Endodermal cell (in vitro differentiated cells): Measurements from ENCODE around the gene EDN2. TPM values are rescaled to one million over a fixed set of nuclear protein-coding genes. Genes with fewer than 3 reads are reported as not detected.

Experiments
- DNase-seq: peaks from one replicate; pipeline ENCODE4 v3.0.0-alpha.2; 2017
- H3K27ac ChIP-seq: 2 replicates; pipeline ENCODE4 v1.5.1; 2013; ENCODE audit warnings: mild to moderate bottlenecking, low read depth, low read length, moderate library complexity
- H3K27me3 ChIP-seq: 2 replicates; pipeline ENCODE4 v1.6.1; 2013; ENCODE audit warnings: mild to moderate bottlenecking, low read length, moderate library complexity; ENCODE audit not compliant: insufficient read depth, control insufficient read depth, poor library complexity, severe bottlenecking
- H3K36me3 ChIP-seq: 2 replicates; pipeline ENCODE4 v1.7.0; 2013; ENCODE audit warnings: mild to moderate bottlenecking, low read length, moderate library complexity; ENCODE audit not compliant: control insufficient read depth, insufficient read depth
- H3K4me1 ChIP-seq: one replicate; pipeline ENCODE4 v1.7.0; 2013; ENCODE audit warnings: low read length; ENCODE audit not compliant: control insufficient read depth, insufficient read depth
- H3K4me3 ChIP-seq: 2 replicates; pipeline ENCODE4 v1.5.1; 2013; ENCODE audit warnings: mild to moderate bottlenecking, low read length, moderate library complexity
- H3K9ac ChIP-seq: 2 replicates; pipeline ENCODE4 v1.6.1; 2013; ENCODE audit warnings: mild to moderate bottlenecking, low read length, moderate library complexity; ENCODE audit not compliant: poor library complexity, severe bottlenecking; ENCODE audit errors: extremely low read depth
- H3K9me3 ChIP-seq: 2 replicates; pipeline ENCODE4 v1.6.1; 2013; ENCODE audit warnings: mild to moderate bottlenecking, low read length, moderate library complexity; ENCODE audit not compliant: control insufficient read depth
- H3K27ac Mint-ChIP-seq: 2 replicates; pipeline ENCODE4 v1.8.0; 2020; ENCODE audit warnings: mixed read lengths
- H3K27me3 Mint-ChIP-seq: 2 replicates; pipeline ENCODE4 v1.8.0; 2021; ENCODE audit warnings: mild to moderate bottlenecking, mixed read lengths; ENCODE audit not compliant: insufficient read depth
- H3K36me3 Mint-ChIP-seq: 2 replicates; pipeline ENCODE4 v1.8.0; 2020; ENCODE audit warnings: low read depth, mixed read lengths
- H3K4me1 Mint-ChIP-seq: 2 replicates; pipeline ENCODE4 v1.8.0; 2020; ENCODE audit warnings: mixed read lengths
- H3K4me3 Mint-ChIP-seq: 2 replicates; pipeline ENCODE4 v1.8.0; 2020; ENCODE audit warnings: mild to moderate bottlenecking, moderate library complexity, mixed read lengths
- H3K9me3 Mint-ChIP-seq: 2 replicates; pipeline ENCODE4 v1.8.0; 2020; ENCODE audit warnings: mild to moderate bottlenecking, mixed read lengths
- CTCF ChIP-seq: fragments of 200-600 bp; sonication (generic); conservative IDR thresholded peaks from 2 replicates; pipeline ENCODE4 v1.5.0; 2021; ENCODE audit warnings: antibody characterized with exemption, mild to moderate bottlenecking
- WGBS, 2 experiments: methylation state at CpG; one replicate each; pipeline versions ENCODE4 v1.1.5 to v1.1.7; 2013; ENCODE audit warnings: missing lambda C conversion rate in 2 of 2, mixed read lengths in 1 of 2; ENCODE audit not compliant: insufficient coverage in 1 of 2, insufficient read length in 1 of 2; 5-methylcytosine and 5-hydroxymethylcytosine counted together
- total RNA-seq, 2 donors: library from RNA; stranded (reverse); fragmentation: NEBNext Ultra II Directional in 1 of 2; extraction: Animal tissue kit (Norgen Biotek cat#: 25700) in 1 of 2; gene quantifications; 2 replicates in 1 of 2; 3 replicates in 1 of 2; pipeline ENCODE4 v1.2.1, GENCODE V29; 2021

EDN2 gene
- total RNA-seq, 2 donors from 2014 or later: not detected

GRCh38 chr1:41431490-41432350, 52.8 kb downstream of the EDN2 start:
- Histone ChIP-seq H3K27me3 (no peaks in the 10 kb centered on the region), H3K4me1 (peaks cover 4% of the 10 kb centered on the region), H3K27ac (no peak overlapping the region), H3K4me3 (no peak overlapping the region), H3K36me3 (no peaks in the 10 kb centered on the region), H3K9ac (no peak overlapping the region), H3K9me3 (no peaks in the 10 kb centered on the region)
- peaks cover 12% of the 10 kb centered on the region for H3K4me1 Mint-ChIP-seq
- peaks cover 16% of the 10 kb centered on the region for H3K27me3 Mint-ChIP-seq
- no peaks in the 10 kb centered on the region for H3K36me3 Mint-ChIP-seq
- no peak overlapping the region for H3K27ac Mint-ChIP-seq
- no peaks in the 10 kb centered on the region for H3K9me3 Mint-ChIP-seq
- no peak for TF ChIP-seq CTCF
- no peak for DNase-seq
- H3K4me3 Mint-ChIP-seq: no peak overlapping the region
- WGBS, 2 experiments: 84 to 92% methylated on average over 16 to 20 of the region's 20 CpGs

GRCh38 chr1:41430582-41430981, 53.9 kb downstream of the EDN2 start:
- no peak for TF ChIP-seq CTCF
- H3K4me1 ChIP-seq: peaks cover under 1% of the 10 kb centered on the region
- no peak overlapping the region for H3K27ac ChIP-seq
- no peaks in the 10 kb centered on the region for H3K9me3 ChIP-seq
- H3K36me3 ChIP-seq: no peaks in the 10 kb centered on the region
- Mint-ChIP-seq H3K4me3 (no peak overlapping the region), H3K27ac (no peak overlapping the region), H3K9me3 (no peaks in the 10 kb centered on the region), H3K27me3 (peaks cover 16% of the 10 kb centered on the region), H3K4me1 (peaks cover 12% of the 10 kb centered on the region), H3K36me3 (no peaks in the 10 kb centered on the region)
- 91 to 100% methylated on average over 2 to 4 of the region's 4 CpGs for WGBS, 2 experiments
- H3K27me3 ChIP-seq: no peaks in the 10 kb centered on the region
- no peak for DNase-seq
- no peak overlapping the region for H3K9ac ChIP-seq
- no peak overlapping the region for H3K4me3 ChIP-seq

GRCh38 chr1:41430069-41430468, 54.4 kb downstream of the EDN2 start:
- 94 to 100% methylated on average over 4 of the region's 4 CpGs for WGBS, 2 experiments
- Histone ChIP-seq H3K4me3 (no peak overlapping the region), H3K36me3 (no peaks in the 10 kb centered on the region), H3K4me1 (no peaks in the 10 kb centered on the region), H3K9ac (no peak overlapping the region), H3K9me3 (no peaks in the 10 kb centered on the region), H3K27me3 (no peaks in the 10 kb centered on the region), H3K27ac (no peak overlapping the region)
- H3K27ac Mint-ChIP-seq: no peak overlapping the region
- H3K36me3 Mint-ChIP-seq: no peaks in the 10 kb centered on the region
- no peaks in the 10 kb centered on the region for H3K9me3 Mint-ChIP-seq
- peaks cover 11% of the 10 kb centered on the region for H3K4me1 Mint-ChIP-seq
- H3K4me3 Mint-ChIP-seq: no peak overlapping the region
- DNase-seq: no peak
- H3K27me3 Mint-ChIP-seq: peaks cover 13% of the 10 kb centered on the region
- TF ChIP-seq CTCF: no peak
